Uterus (tissue), 4 donors: ENCODE results near the gene ARSD. TPM values are rescaled to one million over a fixed set of nuclear protein-coding genes. Genes with fewer than 3 reads are reported as not detected.

Experiments
- DNase-seq, 2 donors: peaks; one replicate each; pipeline ENCODE4 v3.0.0-alpha.2; 2019 to 2020
- H3K27ac ChIP-seq, 2 donors: fragments of 200-600 bp; sonication (generic); 1 replicate in 1 of 2; 2 replicates in 1 of 2; pipeline ENCODE4 v1.5.1; 2016 to 2018
- H3K27me3 ChIP-seq, 2 donors: fragments of 200-600 bp; sonication (generic); one replicate each; pipeline ENCODE4 v1.5.1; 2018 to 2019; ENCODE audit warnings: control low read depth in 1 of 2
- H3K36me3 ChIP-seq, 2 donors: fragments of 200-600 bp; sonication (generic); one replicate each; pipeline ENCODE4 v1.5.1; 2019; ENCODE audit warnings: control low read depth in 1 of 2
- H3K4me1 ChIP-seq, 2 donors: fragments of 200-600 bp; sonication (generic); one replicate each; pipeline ENCODE4 v1.5.1; 2018 to 2019; ENCODE audit warnings: control low read depth in 1 of 2
- H3K4me3 ChIP-seq, 2 donors: fragments of 200-600 bp; sonication (generic); 1 replicate in 1 of 2; 2 replicates in 1 of 2; pipeline ENCODE4 v1.5.1; 2018 to 2019; ENCODE audit warnings: mild to moderate bottlenecking in 1 of 2
- H3K9me3 ChIP-seq, 2 donors: fragments of 200-600 bp; sonication (generic); one replicate each; pipeline ENCODE4 v1.5.1; 2019; ENCODE audit warnings: control low read depth in 1 of 2
- POLR2A ChIP-seq, 2 donors: fragments of 450-650 bp; IDR thresholded peaks; one replicate each; pipeline ENCODE4 v1.6.1; 2016; ENCODE audit warnings: antibody characterized with exemption in 2 of 2, mild to moderate bottlenecking in 1 of 2, moderate library complexity in 1 of 2
- intact Hi-C: fragments of 100-400 bp; cut with DNase I; formaldehyde crosslinking; loops from one replicate; pipeline ENCODE4 v1.15.1; 2023; ENCODE audit warnings: low total_unique reads
- total RNA-seq, 4 donors: library from RNA; depleted of rRNA in 3 of 4; stranded (reverse); fragments of >200 nt in 3 of 4; gene quantifications; one replicate each; pipeline versions ENCODE4 v1.1.0 to v1.2.4, GENCODE V29; 2014 to 2023
- TF ChIP-seq, protein P1 (sequence below), 4 experiments: fragments of 200-600 bp in 2 of 4; fragments of 450-650 bp in 2 of 4; sonication (generic) in 2 of 4; IDR thresholded peaks; one replicate each; pipeline ENCODE4 v1.5.1; 2016 to 2019; ENCODE audit warnings: antibody characterized with exemption in 4 of 4, mild to moderate bottlenecking in 2 of 4, moderate library complexity in 1 of 4
- donor health status: DM: yes; HTN: yes; CAD: no.

The ARSD gene
- total RNA-seq, 4 donors from 2014 or later = 14.3 to 46.8 (median 25.5) TPM

DNA sequence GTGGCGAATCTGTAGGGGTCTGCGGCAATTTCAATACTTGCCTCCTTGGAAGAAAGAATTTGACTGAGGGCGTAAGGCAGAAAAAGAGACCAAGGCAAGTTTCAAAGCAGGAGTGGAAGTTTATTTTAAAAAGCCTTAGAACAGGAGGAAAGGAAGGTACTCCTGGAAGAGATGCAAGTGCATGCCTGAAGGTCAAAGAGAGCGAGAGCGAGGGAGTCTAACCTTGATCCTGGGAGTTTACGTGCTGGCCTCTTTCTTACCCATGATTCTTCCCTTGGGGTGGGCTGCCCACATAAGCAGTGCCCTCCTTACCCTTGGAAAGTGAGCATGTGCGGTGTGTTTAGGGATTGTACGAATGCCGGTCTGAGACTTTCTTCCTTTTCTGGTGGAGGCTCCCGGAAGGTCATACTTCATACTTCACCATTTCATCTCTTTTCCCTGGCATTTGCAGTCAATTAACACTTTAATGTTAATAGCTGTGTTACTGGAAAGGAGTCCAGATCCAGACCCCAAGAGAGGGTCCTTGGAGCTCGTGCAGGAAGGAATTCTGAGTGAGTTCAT lies 40.0 kb downstream of the ARSD start:
- DNase-seq = no peak

DNA sequence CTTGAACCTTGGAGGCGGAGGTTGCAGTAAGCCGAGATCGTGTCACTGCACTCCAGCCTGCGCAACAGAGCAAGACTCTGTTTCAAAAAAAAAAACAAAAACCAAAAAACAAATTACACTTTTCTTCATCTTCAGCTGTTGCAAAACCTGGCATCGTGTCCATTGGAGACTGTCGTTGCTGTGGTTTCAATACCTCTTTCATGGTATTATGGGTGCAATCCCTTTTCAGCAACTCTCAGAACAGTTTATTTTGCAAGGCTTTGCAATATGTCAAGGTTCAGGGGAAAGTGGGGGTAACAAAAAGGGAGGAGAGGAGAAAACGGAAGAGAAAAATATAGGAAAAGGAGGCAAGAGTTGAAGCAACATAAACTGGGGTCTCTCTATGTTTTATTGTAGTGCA lies 40.8 kb downstream of the ARSD start:
- TF ChIP-seq POLR2A (IDR thresholded peaks at IDR 0.05) = no peak
- TF ChIP-seq, protein P1, sequence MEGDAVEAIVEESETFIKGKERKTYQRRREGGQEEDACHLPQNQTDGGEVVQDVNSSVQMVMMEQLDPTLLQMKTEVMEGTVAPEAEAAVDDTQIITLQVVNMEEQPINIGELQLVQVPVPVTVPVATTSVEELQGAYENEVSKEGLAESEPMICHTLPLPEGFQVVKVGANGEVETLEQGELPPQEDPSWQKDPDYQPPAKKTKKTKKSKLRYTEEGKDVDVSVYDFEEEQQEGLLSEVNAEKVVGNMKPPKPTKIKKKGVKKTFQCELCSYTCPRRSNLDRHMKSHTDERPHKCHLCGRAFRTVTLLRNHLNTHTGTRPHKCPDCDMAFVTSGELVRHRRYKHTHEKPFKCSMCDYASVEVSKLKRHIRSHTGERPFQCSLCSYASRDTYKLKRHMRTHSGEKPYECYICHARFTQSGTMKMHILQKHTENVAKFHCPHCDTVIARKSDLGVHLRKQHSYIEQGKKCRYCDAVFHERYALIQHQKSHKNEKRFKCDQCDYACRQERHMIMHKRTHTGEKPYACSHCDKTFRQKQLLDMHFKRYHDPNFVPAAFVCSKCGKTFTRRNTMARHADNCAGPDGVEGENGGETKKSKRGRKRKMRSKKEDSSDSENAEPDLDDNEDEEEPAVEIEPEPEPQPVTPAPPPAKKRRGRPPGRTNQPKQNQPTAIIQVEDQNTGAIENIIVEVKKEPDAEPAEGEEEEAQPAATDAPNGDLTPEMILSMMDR (IDR thresholded peaks at IDR 0.05) = no peak
- no peak for DNase-seq
- Histone ChIP-seq H3K27me3 (no peaks in the 10 kb centered on the region), H3K36me3 (no peaks in the 10 kb centered on the region), H3K27ac (no peak overlapping the region), H3K9me3 (no peaks in the 10 kb centered on the region), H3K4me3 (no peak overlapping the region), H3K4me1 (no peaks in the 10 kb centered on the region)
- intact Hi-C loops = no loop called here

More for the DNA sequence above, 40.0 kb downstream of the ARSD start:
- intact Hi-C loops = no loop called here
- peak overlapping the region in 1 of 2 donors; percentile 36 for H3K27ac ChIP-seq
- H3K4me3 ChIP-seq = peak overlapping the region; percentile 38 to 41
- H3K9me3 ChIP-seq = no peaks in the 10 kb centered on the region
- no peaks in the 10 kb centered on the region for H3K4me1 ChIP-seq
- no peaks in the 10 kb centered on the region for H3K36me3 ChIP-seq
- no peaks in the 10 kb centered on the region for H3K27me3 ChIP-seq
- no peak for TF ChIP-seq POLR2A (IDR thresholded peaks at IDR 0.05)
- TF ChIP-seq, protein P1 (IDR thresholded peaks at IDR 0.05) = no peak

DNA sequence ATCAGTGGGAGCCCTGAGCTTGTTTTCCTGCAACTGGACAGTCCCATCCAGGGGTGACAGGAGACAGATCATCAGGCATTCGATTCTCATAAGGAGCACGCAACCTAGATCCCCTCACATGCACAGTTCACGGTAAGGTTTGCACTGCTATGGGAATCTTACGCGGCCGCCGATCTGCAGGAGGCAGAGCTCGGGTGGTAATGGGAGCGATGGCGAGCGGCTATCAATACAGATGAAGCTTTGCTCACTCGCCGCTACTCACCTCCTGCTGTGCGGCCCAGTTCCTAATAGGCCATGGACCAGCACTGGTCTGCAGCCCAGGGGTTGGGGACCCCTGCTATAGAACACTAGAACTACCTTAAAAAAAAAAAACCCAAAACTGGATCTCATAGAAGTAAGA lies 45.4 kb downstream of the ARSD start:
- DNase-seq = no peak
- no peaks in the 10 kb centered on the region for H3K4me1 ChIP-seq
- H3K4me3 ChIP-seq = no peak overlapping the region
- H3K36me3 ChIP-seq = no peaks in the 10 kb centered on the region
- H3K9me3 ChIP-seq = no peaks in the 10 kb centered on the region
- intact Hi-C loops = no loop called here
- no peaks in the 10 kb centered on the region for H3K27me3 ChIP-seq
- H3K27ac ChIP-seq = no peak overlapping the region
- TF ChIP-seq POLR2A (IDR thresholded peaks at IDR 0.05) = no peak
- TF ChIP-seq, protein P1 (IDR thresholded peaks at IDR 0.05) = no peak

DNA sequence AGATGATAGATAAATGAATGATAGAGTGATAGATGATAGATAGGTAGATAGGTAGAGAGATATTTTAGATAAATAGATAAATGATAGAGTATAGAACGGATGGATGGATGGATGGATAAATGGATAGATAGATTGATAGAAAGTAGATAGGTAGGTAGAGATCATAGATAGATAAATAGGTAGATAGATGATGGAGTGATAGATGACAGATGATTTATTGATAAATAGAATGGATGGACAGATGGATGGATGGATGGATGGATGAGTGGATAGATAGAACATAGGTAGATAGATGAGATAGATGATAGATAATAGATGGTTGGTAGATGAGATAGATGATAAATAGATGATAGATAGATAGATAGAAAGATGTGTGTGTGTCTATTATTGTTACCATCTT lies 49.5 kb downstream of the ARSD start:
- Histone ChIP-seq H3K9me3 (no peaks in the 10 kb centered on the region), H3K27ac (no peak overlapping the region), H3K4me3 (no peak overlapping the region), H3K27me3 (no peaks in the 10 kb centered on the region), H3K36me3 (no peaks in the 10 kb centered on the region), H3K4me1 (no peaks in the 10 kb centered on the region)
- DNase-seq = no peak
- TF ChIP-seq, protein P1 (IDR thresholded peaks at IDR 0.05) = no peak
- TF ChIP-seq POLR2A (IDR thresholded peaks at IDR 0.05) = no peak
- intact Hi-C loops = no loop called here

DNA sequence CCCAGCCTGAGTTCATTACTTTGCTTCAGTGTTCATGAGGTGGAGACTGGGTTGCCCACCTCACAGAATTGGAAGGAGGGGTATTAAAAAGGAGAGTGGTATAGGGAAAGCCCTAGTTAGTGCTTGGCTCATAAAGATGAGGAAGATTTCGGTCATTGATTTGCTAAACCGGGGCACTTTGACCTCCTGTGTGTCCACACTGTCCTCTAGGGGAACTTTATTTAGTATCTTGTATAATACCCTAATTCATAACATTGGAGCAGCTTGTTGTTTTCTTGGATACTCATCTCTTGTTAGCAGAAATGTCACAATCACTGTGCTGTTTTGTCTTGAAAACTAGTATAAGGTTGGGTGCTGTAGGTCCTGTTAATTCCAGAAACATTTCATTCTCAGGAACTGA lies 50.6 kb downstream of the ARSD start:
- H3K4me3 ChIP-seq = no peak overlapping the region
- no peaks in the 10 kb centered on the region for H3K4me1 ChIP-seq
- H3K9me3 ChIP-seq = no peaks in the 10 kb centered on the region
- no peak for DNase-seq
- H3K27me3 ChIP-seq = no peaks in the 10 kb centered on the region
- TF ChIP-seq POLR2A (IDR thresholded peaks at IDR 0.05) = no peak
- TF ChIP-seq, protein P1 (IDR thresholded peaks at IDR 0.05) = no peak
- H3K36me3 ChIP-seq = no peaks in the 10 kb centered on the region
- intact Hi-C loops = no loop called here
- no peak overlapping the region for H3K27ac ChIP-seq
